HuH-7 (cell line): Measurements from ENCODE around the gene TOPORS.
A peak's percentile ranks its signal among the peaks of the same experiment; 100 is the strongest.
"Not testable (repeated sequence)": the region's sequence is repeated elsewhere in the genome, so short reads cannot be mapped to it uniquely, and the experiment has no call there.

ENCODE experiments used
- DNase-seq: peaks from one replicate; pipeline ENCODE4 v3.0.0; 2011; ENCODE audit warnings: low spot score

TOPORS gene

GRCh38 chr9:32565967-32566366, 13.6 kb upstream of the TOPORS start:
- DNase-seq, result no peak

- no peak for DNase-seq
These were observed 6.1 kb upstream of the TOPORS start for GRCh38 chr9:32558408-32558934.

GRCh38 chr9:32554591-32554990, 2.2 kb upstream of the TOPORS start:
- no peak for DNase-seq

- no peak for DNase-seq
These were observed 1.7 kb upstream of the TOPORS start for GRCh38 chr9:32554107-32554506.

GRCh38 chr9:32551276-32552051, 922 bp downstream of the TOPORS start:
- DNase-seq, result peak; percentile 8

- peak; percentile 94 for DNase-seq
These were observed 1.7 kb downstream of the TOPORS start for GRCh38 chr9:32550562-32551275.

- peak; percentile 20 for DNase-seq
These were observed 2.2 kb downstream of the TOPORS start for GRCh38 chr9:32550150-32550561.

- not testable (repeated sequence) for DNase-seq
These were observed 4.2 kb downstream of the TOPORS start for GRCh38 chr9:32548213-32548612.

- no peak for DNase-seq
These were observed 6.5 kb downstream of the TOPORS start for GRCh38 chr9:32545884-32546283.

- DNase-seq, result no peak
These were observed 9.3 kb downstream of the TOPORS start for GRCh38 chr9:32543047-32543446.

- DNase-seq, result no peak
These were observed 18.6 kb downstream of the TOPORS start for GRCh38 chr9:32533816-32534215.

GRCh38 chr9:32533336-32533735, 19.1 kb downstream of the TOPORS start:
- no peak for DNase-seq

- no peak for DNase-seq
These were observed 25.7 kb downstream of the TOPORS start for GRCh38 chr9:32526707-32527048.

GRCh38 chr9:32526041-32526706, 26.2 kb downstream of the TOPORS start, which contains the start of gene RIGI:
Gene RIGI (minus strand): TSS chr9:32526196. CDS start chr9:32526166, 30 bp downstream.
- DNase-seq, result peak; percentile 38

- no peak for DNase-seq
These were observed 26.7 kb downstream of the TOPORS start for GRCh38 chr9:32525709-32526030.

GRCh38 chr9:32524892-32525708, 27.3 kb downstream of the TOPORS start:
- no peak for DNase-seq

GRCh38 chr9:32524558-32524891, 27.9 kb downstream of the TOPORS start:
- not testable (repeated sequence) for DNase-seq

GRCh38 chr9:32523910-32524309, 28.5 kb downstream of the TOPORS start:
- no peak for DNase-seq

- no peak for DNase-seq
These were observed 34.1 kb downstream of the TOPORS start for GRCh38 chr9:32518276-32518675.

GRCh38 chr9:32516241-32516640, 36.1 kb downstream of the TOPORS start:
- no peak for DNase-seq

GRCh38 chr9:32508728-32509127, 43.7 kb downstream of the TOPORS start:
- no peak for DNase-seq

- DNase-seq, result no peak
These were observed 49.4 kb downstream of the TOPORS start for GRCh38 chr9:32503008-32503407.
